MM.1S (cell line): ENCODE measurements around the gene BRF1.

Experiments
- DNase-seq: peaks from one replicate; pipeline ENCODE4 v3.0.0-alpha.2; 2015
- H2AFZ ChIP-seq: fragments of 300-600 bp; sonication (generic); 2 replicates; pipeline ENCODE4 v1.6.0; 2016; ENCODE audit warnings: antibody characterized with exemption, low read length
- H3F3A ChIP-seq: fragments of 300-600 bp; sonication (generic); 2 replicates; pipeline ENCODE4 v1.6.1; 2016; ENCODE audit warnings: mild to moderate bottlenecking, antibody characterized with exemption, low read length, moderate library complexity, mixed read lengths; ENCODE audit not compliant: insufficient read depth
- H3K27ac ChIP-seq: fragments of 300-600 bp; sonication (generic); 2 replicates; pipeline ENCODE4 v1.5.1; 2016; ENCODE audit warnings: mild to moderate bottlenecking, low read length
- H3K27me3 ChIP-seq: fragments of 300-600 bp; sonication (generic); replicated peaks from 2 replicates; pipeline ENCODE4 v1.6.0; 2016; ENCODE audit warnings: low read length; ENCODE audit not compliant: insufficient read depth
- H3K36me3 ChIP-seq: fragments of 300-600 bp; sonication (generic); replicated peaks from 2 replicates; pipeline ENCODE4 v1.6.1; 2016; ENCODE audit warnings: mild to moderate bottlenecking, low read length, mixed read lengths; ENCODE audit not compliant: insufficient read depth
- H3K4me1 ChIP-seq: fragments of 300-600 bp; sonication (generic); 2 replicates; pipeline ENCODE4 v1.6.1; 2016; ENCODE audit warnings: low read length, mixed read lengths
- H3K4me2 ChIP-seq: fragments of 300-600 bp; sonication (generic); 2 replicates; pipeline ENCODE4 v1.6.0; 2016; ENCODE audit warnings: low read depth, low read length
- H3K4me3 ChIP-seq: fragments of 300-600 bp; sonication (generic); 2 replicates; pipeline ENCODE4 v1.5.1; 2016; ENCODE audit warnings: low read length, mixed read lengths
- H3K79me2 ChIP-seq: fragments of 300-600 bp; sonication (generic); 2 replicates; pipeline ENCODE4 v1.6.1; 2016; ENCODE audit warnings: mixed run types, low read length, mixed read lengths
- H3K9ac ChIP-seq: fragments of 300-600 bp; sonication (generic); 2 replicates; pipeline ENCODE4 v1.6.1; 2016; ENCODE audit warnings: low read length, mixed read lengths
- H3K9me2 ChIP-seq: fragments of 300-600 bp; sonication (generic); replicated peaks from 2 replicates; pipeline ENCODE4 v1.6.1; 2016; ENCODE audit warnings: mild to moderate bottlenecking, low read length, mixed read lengths; ENCODE audit not compliant: insufficient read depth
- H3K9me3 ChIP-seq: fragments of 300-600 bp; sonication (generic); replicated peaks from 2 replicates; pipeline ENCODE4 v1.6.1; 2016; ENCODE audit warnings: mild to moderate bottlenecking, low read length, mixed read lengths; ENCODE audit not compliant: insufficient read depth
- H4K20me1 ChIP-seq: fragments of 300-600 bp; sonication (generic); 2 replicates; pipeline ENCODE4 v1.6.1; 2016; ENCODE audit warnings: mild to moderate bottlenecking, low read length, moderate library complexity, mixed read lengths; ENCODE audit not compliant: insufficient read depth
- CTCF ChIP-seq: fragments of 300-600 bp; sonication (generic); IDR thresholded peaks from 2 replicates; pipeline ENCODE4 v1.5.1; 2016; ENCODE audit warnings: antibody characterized with exemption, low read length, mixed read lengths
- EZH2 ChIP-seq: fragments of 300-600 bp; sonication (generic); optimal IDR thresholded peaks from 2 replicates; pipeline ENCODE3; 2017; ENCODE audit warnings: low read depth, mild to moderate bottlenecking, antibody characterized with exemption, low read length, mixed read lengths
- EZH2phosphoT487 ChIP-seq: fragments of 300-600 bp; sonication (generic); IDR thresholded peaks from 2 replicates; pipeline ENCODE4 v1.6.1; 2018; ENCODE audit warnings: antibody characterized with exemption, low read length

Gene BRF1

GRCh38 chr14:105173145-105173544 is 127.7 kb downstream of the BRF1 start:
- no peak for TF ChIP-seq EZH2phosphoT487
- TF ChIP-seq EZH2: no peak
- TF ChIP-seq CTCF: no peak
- no peak overlapping the region for H3K4me3 ChIP-seq
- H3K36me3 ChIP-seq: no peaks in the 10 kb centered on the region
- H3K79me2 ChIP-seq: no peaks in the 10 kb centered on the region
- H3F3A ChIP-seq: no peaks in the 10 kb centered on the region
- no peak overlapping the region for H3K4me2 ChIP-seq
- H3K9ac ChIP-seq: no peak overlapping the region
- H3K9me2 ChIP-seq: no peaks in the 10 kb centered on the region
- no peak overlapping the region for H2AFZ ChIP-seq
- no peaks in the 10 kb centered on the region for H4K20me1 ChIP-seq
- no peaks in the 10 kb centered on the region for H3K4me1 ChIP-seq
- no peak for DNase-seq
- no peaks in the 10 kb centered on the region for H3K9me3 ChIP-seq
- no peak overlapping the region for H3K27ac ChIP-seq
- H3K27me3 ChIP-seq: peaks cover 12% of the 10 kb centered on the region; the same call in 1 of the 2 replicates

DNA sequence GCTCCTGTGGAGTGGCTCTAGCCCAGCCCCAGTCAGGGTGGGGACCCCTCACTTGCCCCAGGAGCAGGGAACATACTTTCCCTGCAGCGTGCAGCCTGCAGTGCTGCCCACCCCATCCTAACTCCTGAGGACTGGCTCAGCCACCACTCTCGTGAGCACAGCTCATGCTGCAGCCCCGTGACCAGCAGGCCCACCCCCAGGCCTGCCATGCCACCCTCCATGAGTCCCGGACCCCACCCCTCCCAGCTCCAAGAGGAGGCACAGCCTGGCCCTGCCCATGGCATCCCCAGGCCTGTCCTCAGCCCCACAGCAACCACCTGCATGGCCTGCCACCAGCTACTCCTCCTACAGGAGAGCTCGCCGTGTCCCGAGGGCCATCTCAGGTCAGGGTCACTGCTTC is 128.3 kb downstream of the BRF1 start:
- Histone ChIP-seq H3K9me2 (no peaks in the 10 kb centered on the region), H4K20me1 (no peaks in the 10 kb centered on the region), H3K27me3 (peaks cover 12% of the 10 kb centered on the region; the same call in 1 of the 2 replicates), H3K79me2 (no peaks in the 10 kb centered on the region), H3K4me1 (no peaks in the 10 kb centered on the region), H3K4me2 (no peak overlapping the region), H3K27ac (no peak overlapping the region), H2AFZ (no peak overlapping the region), H3K9me3 (no peaks in the 10 kb centered on the region), H3F3A (no peaks in the 10 kb centered on the region), H3K4me3 (no peak overlapping the region), H3K36me3 (no peaks in the 10 kb centered on the region), H3K9ac (no peak overlapping the region)
- no peak for DNase-seq
- TF ChIP-seq EZH2phosphoT487: no peak
- no peak for TF ChIP-seq CTCF
- TF ChIP-seq EZH2: no peak

GRCh38 chr14:105171004-105171673 is 129.7 kb downstream of the BRF1 start:
- Histone ChIP-seq H3F3A (no peaks in the 10 kb centered on the region), H3K4me2 (no peak overlapping the region), H3K9ac (no peak overlapping the region), H2AFZ (no peak overlapping the region), H3K4me3 (no peak overlapping the region), H3K27me3 (peaks cover 12% of the 10 kb centered on the region; the same call in 1 of the 2 replicates), H3K79me2 (no peaks in the 10 kb centered on the region), H3K36me3 (no peaks in the 10 kb centered on the region), H3K9me3 (no peaks in the 10 kb centered on the region), H3K27ac (no peak overlapping the region), H3K4me1 (no peaks in the 10 kb centered on the region), H4K20me1 (no peaks in the 10 kb centered on the region), H3K9me2 (no peaks in the 10 kb centered on the region)
- no peak for DNase-seq
- TF ChIP-seq EZH2phosphoT487: no peak
- TF ChIP-seq EZH2: no peak
- TF ChIP-seq CTCF: no peak
